OCI-LY7 (cell line): Measurements from ENCODE around the gene HELZ. TPM values are rescaled to one million over a fixed set of nuclear protein-coding genes. Genes with fewer than 3 reads are reported as not detected.

Source experiments
- BruUV-seq: library from RNA; stranded (reverse); fragments of 400-500 nt; replicated peaks from 2 replicates; lab custom pipeline; 2021; lab: Mats Ljungman, UMichigan
- CTCF ChIA-PET: fragments of 300-600 bp; sonication (Branson Sonifier 250); formaldehyde crosslinking; loops from one replicate; lab custom pipeline; 2022; ENCODE audit warnings: antibody characterized with exemption; ENCODE audit not compliant: unreplicated experiment; lab: Charles Lee
- POLR2A ChIA-PET: fragments of 300-600 bp; sonication (Branson Sonifier 250); formaldehyde crosslinking; loops from one replicate; lab custom pipeline; 2022; ENCODE audit warnings: antibody characterized with exemption; lab: Charles Lee
- DNase-seq: peaks from one replicate; pipeline ENCODE4 v3.0.0-alpha.2; 2015; ENCODE audit warnings: low spot score
- H2AFZ ChIP-seq: fragments of 200-600 bp; sonication (generic), shearing (Covaris generic); 2 replicates; pipeline ENCODE4 v1.6.1; 2014; ENCODE audit warnings: mild to moderate bottlenecking, antibody characterized with exemption, low read length, moderate library complexity
- H3K27ac ChIP-seq: fragments of 200-600 bp; sonication (generic); 2 replicates; pipeline ENCODE4 v1.5.1; 2014; ENCODE audit warnings: mixed run types, low read depth, mild to moderate bottlenecking, moderate library complexity, low read length, inconsistent platforms; ENCODE audit not compliant: poor library complexity, severe bottlenecking
- H3K36me3 ChIP-seq: fragments of 200-600 bp; sonication (generic); 2 replicates; pipeline ENCODE4 v1.6.1; 2014; ENCODE audit warnings: mild to moderate bottlenecking, antibody characterized with exemption, low read length, moderate library complexity, mixed read lengths; ENCODE audit not compliant: insufficient read depth
- H3K4me1 ChIP-seq: fragments of 200-600 bp; sonication (generic); 2 replicates; pipeline ENCODE4 v1.5.1; 2014; ENCODE audit warnings: mild to moderate bottlenecking, low read length; ENCODE audit not compliant: insufficient read depth, poor library complexity, severe bottlenecking
- H3K4me2 ChIP-seq: fragments of 200-600 bp; sonication (generic); 2 replicates; pipeline ENCODE4 v1.6.1; 2014; ENCODE audit warnings: mild to moderate bottlenecking, low read length
- H3K4me3 ChIP-seq: fragments of 200-600 bp; sonication (generic); 2 replicates; pipeline ENCODE4 v1.5.1; 2014; ENCODE audit warnings: mild to moderate bottlenecking, low read depth, low read length; ENCODE audit not compliant: poor library complexity, severe bottlenecking
- H3K79me2 ChIP-seq: fragments of 200-600 bp; sonication (generic); 2 replicates; pipeline ENCODE4 v1.6.1; 2016; ENCODE audit warnings: low read depth, mild to moderate bottlenecking, low read length, moderate library complexity, mixed read lengths; ENCODE audit not compliant: insufficient read depth
- H3K9me2 ChIP-seq: fragments of 200-600 bp; sonication (generic); 2 replicates; pipeline ENCODE4 v1.6.1; 2016; ENCODE audit warnings: mild to moderate bottlenecking, low read length, mixed read lengths; ENCODE audit not compliant: insufficient read depth
- H3K9me3 ChIP-seq: fragments of 200-600 bp; sonication (generic); 2 replicates; pipeline ENCODE4 v1.6.1; 2014; ENCODE audit warnings: mild to moderate bottlenecking, mixed run types, low read length, mixed read lengths
- H4K20me1 ChIP-seq: fragments of 200-600 bp; sonication (generic); 2 replicates; pipeline ENCODE4 v1.6.1; 2014; ENCODE audit warnings: mild to moderate bottlenecking, antibody characterized with exemption, low read length, moderate library complexity, mixed read lengths; ENCODE audit not compliant: insufficient read depth
- CTCF ChIP-seq: fragments of 200-600 bp; sonication (generic); conservative IDR thresholded peaks from 2 replicates; pipeline ENCODE4 v1.5.1; 2014; ENCODE audit warnings: mild to moderate bottlenecking, antibody characterized with exemption, low read length, moderate library complexity, mixed read lengths
- EZH2phosphoT487 ChIP-seq: fragments of 200-600 bp; sonication (generic); IDR thresholded peaks from 2 replicates; pipeline ENCODE4 v1.6.1; 2018; ENCODE audit warnings: low read depth, borderline replicate concordance, mild to moderate bottlenecking, mixed run types, antibody characterized with exemption, low read length, moderate library complexity, mixed read lengths
- intact Hi-C: fragments of 100-400 bp; cut with micrococcal nuclease; formaldehyde crosslinking; loops from one replicate; pipeline ENCODE4 v1.10.0; 2022; ENCODE audit not compliant: unreplicated experiment
- total RNA-seq, 2 experiments: library from RNA; depleted of rRNA in 1 of 2; stranded (reverse); fragments of >200 nt in 1 of 2; shearing (Covaris generic) in 1 of 2; gene quantifications; 2 replicates each; pipeline ENCODE4 v1.2.3, GENCODE V29; 2014 to 2022

HELZ gene
- total RNA-seq, 2 experiments from 2014 or later: 33.9 to 58.9 TPM

- Histone ChIP-seq H3K4me1 (no peaks in the 10 kb centered on the region), H3K27ac (no peak overlapping the region), H3K9me2 (no peaks in the 10 kb centered on the region), H4K20me1 (no peaks in the 10 kb centered on the region), H2AFZ (no peak overlapping the region), H3K9me3 (0 out of 2 replicates have a peak, but pooled peaks cover 3% of the 10 kb centered on the region), H3K4me3 (no peak overlapping the region), H3K36me3 (peaks cover 61% of the 10 kb centered on the region), H3K79me2 (no peaks in the 10 kb centered on the region), H3K4me2 (no peak overlapping the region)
- intact Hi-C loops: no loop called here
- TF ChIP-seq CTCF: no peak
- no peak for TF ChIP-seq EZH2phosphoT487
- DNase-seq: no peak
- ChIA-PET POLR2A (interaction anchor here (0.6 kb wide), 1 partner anchor 283 kb away, joined by 3 read pairs; no protein-coding TSS in a partner anchor), CTCF (no interaction called here)
- BruUV-seq: no TSS peak
Measured at GRCh38 chr17:67232441-67232840, 12.6 kb downstream of the HELZ start.

- no peak overlapping the region for H3K27ac ChIP-seq
- no TSS peak for BruUV-seq
- no peaks in the 10 kb centered on the region for H4K20me1 ChIP-seq
- intact Hi-C loops: no loop called here
- ChIA-PET POLR2A (no interaction called here), CTCF (no interaction called here)
- H3K4me1 ChIP-seq: no peaks in the 10 kb centered on the region
- no peak overlapping the region for H3K4me2 ChIP-seq
- no peak for DNase-seq
- TF ChIP-seq EZH2phosphoT487 (no peak), CTCF (no peak)
- H3K9me3 ChIP-seq: peaks cover 8% of the 10 kb centered on the region; the same call in 1 of the 2 replicates
- no peak overlapping the region for H2AFZ ChIP-seq
- H3K36me3 ChIP-seq: peaks cover 64% of the 10 kb centered on the region
- no peak overlapping the region for H3K4me3 ChIP-seq
- no peaks in the 10 kb centered on the region; the same call in 1 of the 2 replicates for H3K79me2 ChIP-seq
- no peaks in the 10 kb centered on the region for H3K9me2 ChIP-seq
Measured at GRCh38 chr17:67229109-67229955, 15.7 kb downstream of the HELZ start.

GRCh38 chr17:67227488-67227887 is 17.5 kb downstream of the HELZ start:
- ChIA-PET CTCF (no interaction called here), POLR2A (no interaction called here)
- Histone ChIP-seq H3K9me2 (no peaks in the 10 kb centered on the region), H3K27ac (no peak overlapping the region), H3K4me3 (no peak overlapping the region), H3K4me1 (no peaks in the 10 kb centered on the region), H3K79me2 (no peaks in the 10 kb centered on the region; the same call in 1 of the 2 replicates), H4K20me1 (no peaks in the 10 kb centered on the region), H3K9me3 (peaks cover 9% of the 10 kb centered on the region; the same call in 1 of the 2 replicates), H2AFZ (no peak overlapping the region), H3K4me2 (no peak overlapping the region), H3K36me3 (peaks cover 66% of the 10 kb centered on the region)
- TF ChIP-seq CTCF (no peak), EZH2phosphoT487 (no peak)
- no TSS peak for BruUV-seq
- intact Hi-C loops: no loop called here
- no peak for DNase-seq
